ENCODE measurements around the gene FAN1. TPM values are rescaled to one million over a fixed set of nuclear protein-coding genes. Genes with fewer than 3 reads are reported as not detected.

Gene FAN1
- total and polyA plus RNA-seq, 2 of the 4 experiments (the other 2 are of a cell fraction): 7.6 to 12.4 TPM

DNA sequence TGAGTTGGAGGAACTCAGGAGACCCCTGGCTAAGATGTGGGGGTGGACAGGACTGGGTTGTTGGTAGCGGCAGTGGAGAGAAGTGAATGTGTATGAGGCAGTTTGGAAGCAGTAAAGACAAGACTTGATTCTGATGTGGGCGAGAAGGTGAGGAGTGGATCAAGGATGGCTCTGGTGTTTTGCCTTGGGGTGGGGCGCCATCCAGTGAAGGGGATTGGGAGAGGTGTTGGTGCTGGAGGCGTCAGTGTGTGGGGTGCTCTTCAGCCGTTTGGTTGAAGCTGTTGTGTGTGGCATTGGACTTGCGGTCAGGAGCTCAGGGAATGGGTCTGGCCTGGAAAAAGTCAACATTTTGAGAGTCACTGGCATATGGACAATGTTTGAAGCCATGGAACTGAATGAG lies 13.3 kb downstream of the FAN1 start:
- no TSS peak for BruUV-seq (replicated peaks)

More for the DNA sequence above, 13.3 kb downstream of the FAN1 start:
- Histone ChIP-seq H3K56ac (ENCODE audit: extremely low read depth, insufficient read depth, low read length) (no peak overlapping the region), H4K91ac (ENCODE audit: insufficient read depth, low read depth, low read length) (no peak overlapping the region), H3K14ac (replicated peaks; ENCODE audit: low read depth, low read length) (no peak overlapping the region), H2AK5ac (ENCODE audit: low read depth, low read length) (no peak overlapping the region), H3K4me3 (ENCODE audit: insufficient read depth, low read depth, low read length) (no peak overlapping the region), H3K4ac (ENCODE audit: low read depth, low read length) (no peak overlapping the region), H3K9ac (ENCODE audit: low read depth, low read length) (no peak overlapping the region), H4K20me1 (ENCODE audit: insufficient read depth, low read length) (no peaks in the 10 kb centered on the region), H3K27ac (ENCODE audit: insufficient read depth, low read length) (no peak overlapping the region), H3K9me3 (ENCODE audit: control insufficient read depth, insufficient read depth, low read length) (no peaks in the 10 kb centered on the region), H3K9me1 (ENCODE audit: insufficient read depth, low read length) (peaks cover 3% of the 10 kb centered on the region; the same call in 1 of the 2 replicates), H3K18ac (ENCODE audit: low read depth, low read length) (no peak overlapping the region), H2BK15ac (ENCODE audit: low read depth, low read length) (no peak overlapping the region), H2BK20ac (ENCODE audit: low read depth, low read length) (no peak overlapping the region), H3K4me1 (ENCODE audit: control insufficient read depth, insufficient read depth, low read length) (peaks cover 3% of the 10 kb centered on the region), H2AFZ (replicated peaks; ENCODE audit: low read length, poor library complexity) (no peak overlapping the region), H4K5ac (ENCODE audit: low read depth, low read length) (no peak overlapping the region), H3K4me2 (ENCODE audit: low read depth, low read length) (no peak overlapping the region), H2BK5ac (ENCODE audit: low read depth, low read length, poor library complexity, severe bottlenecking) (no peak overlapping the region), H3K23ac (ENCODE audit: low read depth, low read length) (no peak overlapping the region), H3K27me3 (ENCODE audit: control insufficient read depth, insufficient read depth, low read length) (no peaks in the 10 kb centered on the region), H3K79me1 (ENCODE audit: low read depth in 1 of 2, low read length in 2 of 2) (no peaks in the 10 kb centered on the region; a peak in 1 of 4 replicates), H3K36me3 (ENCODE audit: control insufficient read depth, insufficient read depth, low read length) (peaks cover 27% of the 10 kb centered on the region), H2BK120ac (ENCODE audit: low read depth, low read length) (no peak overlapping the region), H4K8ac (ENCODE audit: low read depth in 2 of 2, low read length in 2 of 2) (no peak overlapping the region), H2AK9ac (replicated peaks; ENCODE audit: low read depth, low read length, poor library complexity) (no peak overlapping the region)
- ATAC-seq (ENCODE audit: low read depth) (no peak), DNase-seq (no peak)
- CTCF ChIA-PET: interaction anchor here (1.2 kb wide), 1 partner anchor 212 kb away, joined by 3 read pairs; no protein-coding TSS in a partner anchor
- in situ Hi-C loops (cut with MboI; ENCODE audit: low sequenced_read_pairs): no loop called here
- TF ChIP-seq, protein P1, sequence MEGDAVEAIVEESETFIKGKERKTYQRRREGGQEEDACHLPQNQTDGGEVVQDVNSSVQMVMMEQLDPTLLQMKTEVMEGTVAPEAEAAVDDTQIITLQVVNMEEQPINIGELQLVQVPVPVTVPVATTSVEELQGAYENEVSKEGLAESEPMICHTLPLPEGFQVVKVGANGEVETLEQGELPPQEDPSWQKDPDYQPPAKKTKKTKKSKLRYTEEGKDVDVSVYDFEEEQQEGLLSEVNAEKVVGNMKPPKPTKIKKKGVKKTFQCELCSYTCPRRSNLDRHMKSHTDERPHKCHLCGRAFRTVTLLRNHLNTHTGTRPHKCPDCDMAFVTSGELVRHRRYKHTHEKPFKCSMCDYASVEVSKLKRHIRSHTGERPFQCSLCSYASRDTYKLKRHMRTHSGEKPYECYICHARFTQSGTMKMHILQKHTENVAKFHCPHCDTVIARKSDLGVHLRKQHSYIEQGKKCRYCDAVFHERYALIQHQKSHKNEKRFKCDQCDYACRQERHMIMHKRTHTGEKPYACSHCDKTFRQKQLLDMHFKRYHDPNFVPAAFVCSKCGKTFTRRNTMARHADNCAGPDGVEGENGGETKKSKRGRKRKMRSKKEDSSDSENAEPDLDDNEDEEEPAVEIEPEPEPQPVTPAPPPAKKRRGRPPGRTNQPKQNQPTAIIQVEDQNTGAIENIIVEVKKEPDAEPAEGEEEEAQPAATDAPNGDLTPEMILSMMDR (conservative IDR thresholded peaks at IDR 0.05; ENCODE audit: low read depth, low read length): no peak
- TF ChIP-seq POLR2A (IDR thresholded peaks at IDR 0.05; ENCODE audit: low read depth, low read length): no peak
- no peak for TF ChIP-seq FOS (IDR thresholded peaks at IDR 0.05; ENCODE audit: low read depth, low read length)
- no peak for TF ChIP-seq RCOR1 (IDR thresholded peaks at IDR 0.05; ENCODE audit: insufficient replicate concordance, low read length)
- TF ChIP-seq MXI1 (IDR thresholded peaks at IDR 0.05; ENCODE audit: borderline replicate concordance, low read depth, low read length): no peak
- no peak for TF ChIP-seq CEBPB (IDR thresholded peaks at IDR 0.05; ENCODE audit: low read depth, low read length)
- no peak for TF ChIP-seq BHLHE40 (IDR thresholded peaks at IDR 0.05; ENCODE audit: low read depth, low read length)
- TF ChIP-seq, protein P2, sequence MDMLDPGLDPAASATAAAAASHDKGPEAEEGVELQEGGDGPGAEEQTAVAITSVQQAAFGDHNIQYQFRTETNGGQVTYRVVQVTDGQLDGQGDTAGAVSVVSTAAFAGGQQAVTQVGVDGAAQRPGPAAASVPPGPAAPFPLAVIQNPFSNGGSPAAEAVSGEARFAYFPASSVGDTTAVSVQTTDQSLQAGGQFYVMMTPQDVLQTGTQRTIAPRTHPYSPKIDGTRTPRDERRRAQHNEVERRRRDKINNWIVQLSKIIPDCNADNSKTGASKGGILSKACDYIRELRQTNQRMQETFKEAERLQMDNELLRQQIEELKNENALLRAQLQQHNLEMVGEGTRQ (IDR thresholded peaks at IDR 0.05; ENCODE audit: low read depth, low read length): no peak
- TF ChIP-seq RAD21 (IDR thresholded peaks at IDR 0.05; ENCODE audit: low read length): no peak
- TF ChIP-seq ELK1 (IDR thresholded peaks at IDR 0.05; ENCODE audit: borderline replicate concordance, low read depth, low read length): no peak
- no peak for TF ChIP-seq CHD1 (IDR thresholded peaks at IDR 0.05; ENCODE audit: low read depth, low read length)
- no peak for TF ChIP-seq RFX5 (IDR thresholded peaks at IDR 0.05; ENCODE audit: low read depth, low read length)
- TF ChIP-seq MAFK (IDR thresholded peaks at IDR 0.05; ENCODE audit: low read depth, low read length): no peak
- TF ChIP-seq SMC3 (IDR thresholded peaks at IDR 0.05; ENCODE audit: low read depth, low read length): no peak
- TF ChIP-seq NFE2L2 (IDR thresholded peaks at IDR 0.05; ENCODE audit: low read depth, low read length): no peak
- no peak for TF ChIP-seq MAZ (IDR thresholded peaks at IDR 0.05; ENCODE audit: borderline replicate concordance, low read depth, low read length)
- dilution Hi-C loops (cut with HindIII; ENCODE audit: low sequenced_read_pairs, unreplicated experiment): no loop called here
- POLR2A ChIA-PET (ENCODE audit: unreplicated experiment): no interaction called here
- WGBS, 2 experiments (ENCODE audit: extremely low coverage in 2 of 2, insufficient read length in 1 of 2): 84% methylated on average over 6 of the region's 6 CpGs; no CpG with 5 or more reads in 1 of the 2 experiments
- intact Hi-C loops (cut with micrococcal nuclease): no loop called here
